Epithelial cell of prostate (primary cell): Measurements from ENCODE around the gene SND1.
"Not testable (repeated sequence)": the region's sequence is repeated elsewhere in the genome, so short reads cannot be mapped to it uniquely, and the experiment has no call there.

Experiments used
- DNase-seq: peaks from one replicate; pipeline ENCODE4 v3.0.0-alpha.2; 2011; ENCODE audit warnings: low read depth, low spot score
- H3K27ac ChIP-seq: fragments of 450-650 bp; 2 replicates; pipeline ENCODE4 v1.5.1; 2017; ENCODE audit warnings: mild to moderate bottlenecking

SND1 gene

DNA sequence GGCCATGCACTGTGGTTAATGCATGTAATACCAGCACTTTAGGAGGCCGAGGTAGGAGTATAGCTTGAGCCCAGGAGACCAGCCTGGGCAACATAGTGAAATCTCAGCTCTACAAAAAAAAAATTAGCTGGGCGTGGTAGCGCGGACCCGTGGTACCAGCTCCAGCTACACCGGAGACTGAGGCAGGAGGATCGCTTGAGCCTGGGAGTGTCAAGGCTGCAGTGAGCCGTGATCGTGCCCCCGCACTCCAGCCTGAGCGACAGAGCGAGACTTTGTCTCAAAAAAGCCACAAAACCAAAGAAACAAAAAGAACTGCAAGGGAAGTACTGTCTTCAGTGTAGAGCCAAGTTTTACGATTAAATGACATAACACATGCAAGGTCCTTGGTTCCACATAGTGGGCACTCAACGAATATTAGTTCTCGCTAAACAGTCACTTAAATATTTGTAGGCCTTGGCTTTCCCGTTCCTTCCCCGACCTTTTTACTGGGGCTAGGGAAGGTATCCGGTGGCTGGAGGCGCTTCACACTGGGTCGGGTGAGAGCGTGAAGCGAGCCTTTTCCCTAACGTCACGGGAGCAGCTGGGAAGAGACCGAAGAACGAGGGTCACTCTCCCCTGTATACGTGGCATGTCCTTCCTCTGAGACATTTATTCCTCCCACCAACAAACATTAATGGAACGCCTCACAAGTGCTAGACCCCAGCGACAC, 993 bp upstream of the SND1 start:
- peak overlapping the region; percentile 74 for H3K27ac ChIP-seq
- no peak for DNase-seq

DNA sequence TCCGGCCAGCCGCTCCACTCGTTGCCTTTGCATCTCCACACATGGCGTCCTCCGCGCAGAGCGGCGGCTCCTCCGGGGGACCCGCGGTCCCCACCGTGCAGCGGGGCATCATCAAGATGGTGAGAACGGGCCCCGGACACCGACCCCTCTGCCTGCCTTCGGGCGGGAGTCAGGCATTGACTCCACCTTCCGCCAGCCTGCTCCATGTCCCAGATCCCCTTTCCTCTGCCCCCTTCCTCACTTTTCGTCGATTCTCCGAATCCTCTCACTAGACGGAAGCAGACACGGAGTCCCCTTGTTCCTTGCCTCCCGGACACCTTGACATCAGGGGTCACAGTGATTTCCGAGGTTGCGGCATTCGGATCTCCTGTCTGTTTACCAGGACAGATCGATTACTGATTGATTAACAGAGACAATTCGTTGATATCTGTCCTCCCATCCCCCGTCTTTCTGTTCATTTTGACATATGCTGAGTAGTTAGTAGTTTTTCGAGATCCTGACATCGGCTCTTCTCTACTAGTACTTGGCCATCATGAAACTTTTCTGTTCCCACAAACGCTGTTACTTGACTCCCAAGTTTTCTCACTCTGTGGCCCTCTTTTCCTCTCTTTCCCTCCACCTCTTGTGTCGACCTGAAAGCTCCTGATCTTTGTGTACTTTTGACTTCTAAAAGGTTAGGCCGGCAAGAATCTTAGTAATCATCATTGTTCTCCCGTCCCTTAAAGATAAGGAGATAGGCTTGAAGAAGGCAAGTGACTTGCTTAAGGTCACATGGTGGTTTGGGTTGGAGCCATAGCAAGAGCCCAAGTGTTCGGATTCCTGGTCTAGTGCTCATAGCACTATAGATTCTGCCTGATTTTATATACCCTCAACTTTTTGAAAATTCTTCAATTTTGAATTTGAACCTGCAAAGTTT, 597 bp downstream of the SND1 start:
- H3K27ac ChIP-seq, result peak overlapping the region; percentile 74
- DNase-seq, result no peak

DNA sequence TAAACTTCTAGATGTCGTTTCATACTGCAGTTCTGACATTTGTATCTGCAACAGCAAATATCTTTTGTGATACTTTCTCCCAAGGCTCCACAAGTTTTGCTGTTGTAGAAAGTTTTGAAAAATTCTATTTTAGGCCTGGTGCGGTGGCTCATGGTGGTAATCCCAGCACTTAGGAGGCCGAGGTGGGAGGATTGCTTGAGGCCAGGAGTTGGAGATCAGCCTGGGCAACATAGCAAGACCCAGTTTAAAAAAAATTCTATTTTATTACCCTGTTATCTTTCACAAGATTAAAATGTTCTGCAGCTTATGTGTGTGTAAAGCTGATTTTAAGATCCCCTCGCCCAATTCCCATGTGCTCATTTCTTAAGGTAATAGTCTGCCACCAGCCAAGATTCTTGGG, 1.4 kb downstream of the SND1 start:
- H3K27ac ChIP-seq, result no peak overlapping the region
- no peak for DNase-seq

DNA sequence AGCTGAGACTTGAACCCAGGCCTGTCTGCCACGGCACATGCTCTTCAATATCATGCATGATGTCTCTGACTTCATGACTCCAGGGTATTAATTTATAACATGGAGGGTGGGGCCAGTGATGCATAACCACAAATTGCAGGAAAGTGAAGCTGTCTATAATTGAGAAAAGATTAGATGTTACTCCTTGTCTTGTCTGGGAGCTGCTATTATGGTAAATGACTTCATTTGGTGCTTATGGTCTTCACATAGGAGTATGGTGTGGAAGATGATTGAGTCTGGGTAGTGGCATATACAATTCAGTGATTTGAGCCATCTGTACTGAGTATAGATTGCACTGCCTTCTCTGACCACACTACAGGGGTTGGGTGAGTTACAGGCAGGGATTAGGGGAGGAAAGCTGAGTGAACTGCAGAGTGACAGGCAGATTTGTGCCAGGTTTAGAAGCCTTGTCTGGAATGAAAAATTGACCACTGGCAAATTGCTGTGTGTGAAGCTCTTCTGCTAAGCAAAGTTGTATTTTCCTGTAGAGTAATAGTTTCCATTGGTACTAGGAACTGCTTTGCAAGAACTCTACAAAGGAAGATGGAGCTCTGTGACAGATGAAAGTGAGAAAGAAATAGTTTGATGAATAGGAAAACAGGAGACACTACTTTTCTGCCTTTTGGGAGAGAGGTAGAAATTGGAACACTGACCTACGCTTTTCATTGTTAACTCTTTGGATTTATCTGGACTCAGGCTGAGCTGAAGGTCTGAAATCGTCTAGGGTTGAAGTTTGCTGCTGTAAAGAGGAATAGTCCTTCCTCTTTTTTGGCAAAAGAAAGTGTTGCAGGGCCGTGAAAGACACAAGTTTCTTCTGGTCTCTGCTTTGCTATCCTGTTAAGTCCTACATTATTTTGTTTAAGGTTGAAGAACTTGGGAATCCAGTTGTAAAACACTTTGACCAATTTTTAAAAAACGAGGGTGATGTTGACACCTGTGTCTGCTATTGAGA, 2.7 kb downstream of the SND1 start:
- no peak for DNase-seq
- no peak overlapping the region for H3K27ac ChIP-seq

DNA sequence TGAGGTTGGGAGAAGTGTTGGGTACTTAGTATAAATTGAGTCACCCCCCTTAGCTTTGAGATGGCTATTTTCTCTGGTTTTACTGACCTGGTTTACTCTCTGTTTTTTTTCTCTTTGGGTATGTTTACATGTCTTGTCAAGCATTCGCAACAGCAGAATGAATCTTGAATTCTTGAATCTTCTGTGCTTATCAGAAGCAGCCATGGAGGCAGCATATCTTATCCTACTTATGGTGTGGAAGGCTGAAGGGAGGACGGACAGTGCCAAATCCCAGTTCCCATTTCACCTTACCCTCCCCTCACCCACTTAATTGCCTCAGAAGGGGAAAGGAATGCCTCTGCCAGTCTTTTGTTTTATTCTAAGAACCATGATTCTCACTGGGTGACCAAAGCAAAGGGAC, 3.7 kb downstream of the SND1 start:
- no peak for DNase-seq
- H3K27ac ChIP-seq, result no peak overlapping the region

DNA sequence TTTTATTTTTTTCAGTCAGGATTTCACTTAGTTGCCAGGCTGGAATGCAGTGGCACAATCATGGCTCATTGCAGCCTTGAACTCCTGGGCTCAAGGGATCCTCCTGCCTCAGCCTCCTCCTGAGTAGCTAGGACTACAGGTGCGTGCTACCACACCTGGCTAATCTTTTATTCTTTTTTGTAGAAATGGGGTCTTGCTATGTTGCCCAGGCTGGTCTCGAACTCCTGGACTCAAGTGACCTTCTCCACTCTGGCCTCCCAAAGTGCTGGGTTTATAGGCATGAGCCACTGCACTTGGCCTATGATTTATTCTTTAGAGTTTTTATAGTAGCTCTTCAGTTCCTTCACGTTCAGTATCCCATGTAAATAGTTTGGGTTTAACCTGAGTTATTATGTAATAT, 5.5 kb downstream of the SND1 start:
- H3K27ac ChIP-seq, result no peak overlapping the region

DNA sequence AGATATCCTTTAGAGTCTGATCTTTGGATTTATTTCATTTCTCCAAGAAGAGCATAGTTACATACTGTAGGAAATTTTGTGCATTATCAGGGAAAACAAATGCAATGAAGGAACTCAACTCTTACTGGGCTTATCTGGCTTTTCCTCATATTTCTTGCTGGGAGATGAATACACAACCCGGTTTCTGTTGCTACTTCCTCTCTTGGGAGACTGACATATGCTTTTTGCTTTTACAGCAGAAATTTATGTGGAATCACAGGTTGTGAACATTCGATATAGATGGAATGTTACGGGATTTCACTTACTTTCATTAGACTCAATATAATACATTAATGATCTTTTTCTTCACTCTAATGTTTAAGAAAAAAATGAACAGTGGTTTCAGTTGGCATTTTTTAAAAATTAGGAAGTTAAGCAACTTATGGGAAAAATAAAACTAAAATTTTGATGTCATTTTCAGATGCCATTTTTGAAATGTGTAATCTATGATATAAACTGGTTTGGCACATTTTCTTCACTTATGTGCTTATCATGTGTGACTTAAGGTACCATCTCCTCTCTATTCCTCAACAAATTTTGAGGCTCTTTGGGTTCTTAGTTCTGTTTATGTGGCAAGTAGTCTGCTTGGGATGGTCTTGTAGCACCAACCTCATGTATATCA, 7.1 kb downstream of the SND1 start:
- H3K27ac ChIP-seq, result no peak overlapping the region
- no peak for DNase-seq

More for the DNA sequence above, 5.5 kb downstream of the SND1 start:
- DNase-seq, result no peak

DNA sequence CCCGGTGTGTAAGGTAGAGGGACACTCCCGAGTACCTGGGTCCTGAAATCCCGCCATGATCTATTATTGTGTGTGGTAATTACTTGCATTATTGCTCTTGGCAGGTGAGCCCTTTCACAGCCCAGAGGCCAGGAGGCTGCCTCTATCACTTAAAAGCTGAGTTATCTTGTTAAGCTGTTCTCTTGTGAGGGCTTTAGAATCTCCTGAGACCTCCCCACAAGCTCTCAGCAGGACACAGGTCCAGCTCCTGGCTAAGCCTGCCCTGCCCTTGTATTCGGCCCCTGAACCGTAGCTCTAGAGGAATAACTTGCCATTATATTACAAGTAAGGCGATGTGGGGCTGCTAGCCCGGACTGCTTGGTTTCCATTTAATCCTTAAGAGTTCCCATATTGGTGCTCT, 13.9 kb downstream of the SND1 start:
- DNase-seq, result no peak
- H3K27ac ChIP-seq, result peak overlapping the region; percentile 79

DNA sequence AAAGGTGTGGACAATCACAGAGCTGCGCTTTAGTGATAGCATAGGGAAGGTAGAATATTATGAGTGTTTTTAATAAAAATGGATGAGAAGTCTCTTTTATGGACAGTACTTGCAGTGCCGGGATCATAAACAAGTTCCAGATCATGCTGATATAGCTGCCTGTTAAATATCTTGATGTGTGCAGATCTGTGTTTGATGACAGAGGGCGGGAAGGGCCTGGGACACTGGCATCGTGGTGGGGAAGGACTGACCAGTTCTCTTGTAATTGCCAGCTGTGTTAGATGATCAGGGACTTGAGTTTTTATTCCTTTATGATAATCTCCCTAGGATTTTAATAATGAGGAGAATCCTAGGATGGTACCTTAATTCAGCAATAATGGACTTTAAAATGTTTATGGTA, 14.6 kb downstream of the SND1 start:
- DNase-seq, result no peak
- peak overlapping the region; percentile 79 for H3K27ac ChIP-seq

DNA sequence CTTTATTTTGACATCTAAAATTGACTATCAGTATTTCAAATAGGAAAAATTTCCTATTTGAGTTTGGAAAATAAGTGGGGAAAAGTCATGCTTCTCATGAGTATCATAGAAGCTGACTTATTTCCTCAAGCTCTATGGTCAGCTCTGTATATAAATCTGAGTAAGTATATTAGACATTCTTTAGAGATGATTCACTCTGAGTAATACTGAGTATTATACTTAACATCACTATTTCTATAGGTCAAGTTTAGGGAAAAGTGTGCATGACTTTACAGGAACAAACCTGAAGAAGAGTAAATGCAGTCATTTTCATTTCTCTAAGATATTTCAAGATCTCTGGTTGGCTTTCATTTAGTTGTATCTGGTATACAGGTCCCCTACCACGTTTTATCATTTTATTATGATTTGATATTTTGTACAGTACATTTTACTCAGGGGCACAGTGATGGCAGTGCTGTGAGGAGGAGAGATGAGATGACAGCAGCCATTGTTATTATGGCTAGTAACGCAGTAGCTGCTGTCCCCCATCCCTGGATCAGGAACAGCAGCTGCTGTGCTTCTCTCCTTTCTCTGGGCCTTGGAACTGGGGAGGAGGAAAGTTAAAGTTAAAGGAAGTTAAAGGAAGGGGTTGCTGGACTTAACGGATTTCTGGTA, 15.2 kb downstream of the SND1 start:
- H3K27ac ChIP-seq, result peak overlapping the region; percentile 79
- peak; percentile 31 for DNase-seq

DNA sequence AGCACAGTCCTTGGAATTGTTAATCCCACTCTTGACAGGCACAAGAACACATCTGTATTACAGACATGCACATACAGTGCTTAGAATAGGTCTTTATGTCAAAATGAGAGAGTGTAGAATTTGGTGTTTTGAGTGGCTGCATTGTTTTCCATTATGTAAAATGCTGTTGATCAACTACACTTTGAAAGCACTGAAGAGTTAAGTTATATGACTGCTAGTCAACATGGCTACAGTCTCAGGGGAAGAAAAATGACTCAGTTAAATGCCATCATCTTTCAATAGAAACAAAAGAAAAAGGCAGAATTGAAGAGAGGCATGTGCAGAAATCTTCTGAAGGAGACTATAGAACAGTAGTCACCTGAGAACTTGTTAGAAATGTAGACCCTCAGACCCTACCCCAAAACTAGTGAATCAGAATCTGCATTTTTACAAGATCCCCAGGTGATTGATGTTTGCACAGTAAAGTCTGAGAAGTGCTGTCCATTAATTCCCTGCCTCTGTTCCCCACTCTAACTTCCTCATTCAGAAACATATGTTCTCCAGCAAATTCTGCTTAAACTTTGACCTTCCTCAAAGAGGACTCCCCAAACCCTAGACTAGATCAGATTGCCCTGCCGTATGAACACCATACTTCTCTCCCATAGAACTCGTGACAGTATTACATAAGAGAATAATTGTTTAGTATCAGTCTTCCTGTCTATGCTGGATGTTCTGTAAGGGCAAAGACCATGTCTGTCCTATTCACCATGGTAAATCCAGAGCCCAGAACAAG, 16.0 kb downstream of the SND1 start:
- peak overlapping the region; percentile 79 for H3K27ac ChIP-seq
- DNase-seq, result no peak

DNA sequence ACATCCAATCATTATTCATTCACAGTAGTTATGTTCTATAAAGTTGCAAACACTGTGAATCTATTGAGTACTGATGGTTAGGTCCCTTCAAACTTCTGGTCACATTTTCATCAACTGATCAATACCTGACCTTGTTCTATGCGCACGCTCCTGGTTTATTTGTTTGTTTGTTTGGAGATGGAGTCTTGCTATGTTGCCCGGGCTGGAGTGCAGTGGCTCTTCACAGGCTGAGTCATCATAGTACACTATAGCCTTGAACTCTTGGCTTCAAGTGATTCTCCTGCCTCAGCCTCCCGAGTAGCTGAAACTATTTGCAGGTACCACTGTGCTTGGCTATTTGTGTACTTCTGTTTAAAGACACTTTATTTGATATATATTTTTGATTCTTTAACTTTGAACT, 19.3 kb downstream of the SND1 start:
- H3K27ac ChIP-seq, result no peak overlapping the region
- no peak for DNase-seq

DNA sequence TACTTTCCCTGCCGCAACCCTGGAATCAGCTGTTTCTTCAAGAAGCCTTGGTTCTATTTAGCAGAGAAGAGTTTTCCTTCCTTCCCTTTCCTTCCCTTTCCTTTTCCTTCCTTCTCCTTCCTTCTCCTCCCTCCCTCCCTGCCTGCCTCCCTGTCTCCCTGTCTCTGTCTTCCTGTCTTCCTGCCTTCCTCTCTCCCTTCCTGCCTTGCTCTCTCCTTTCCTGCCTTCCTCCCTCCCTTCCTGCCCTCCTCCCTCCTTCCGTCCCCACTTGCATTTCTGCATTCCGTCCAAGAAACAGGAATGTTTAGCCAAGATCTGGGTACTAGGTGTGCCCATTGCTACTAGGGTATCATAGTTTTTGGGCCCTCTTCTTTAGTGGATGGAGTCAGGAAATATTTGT, 21.9 kb downstream of the SND1 start:
- H3K27ac ChIP-seq, result peak overlapping the region; percentile 23
- no peak for DNase-seq

DNA sequence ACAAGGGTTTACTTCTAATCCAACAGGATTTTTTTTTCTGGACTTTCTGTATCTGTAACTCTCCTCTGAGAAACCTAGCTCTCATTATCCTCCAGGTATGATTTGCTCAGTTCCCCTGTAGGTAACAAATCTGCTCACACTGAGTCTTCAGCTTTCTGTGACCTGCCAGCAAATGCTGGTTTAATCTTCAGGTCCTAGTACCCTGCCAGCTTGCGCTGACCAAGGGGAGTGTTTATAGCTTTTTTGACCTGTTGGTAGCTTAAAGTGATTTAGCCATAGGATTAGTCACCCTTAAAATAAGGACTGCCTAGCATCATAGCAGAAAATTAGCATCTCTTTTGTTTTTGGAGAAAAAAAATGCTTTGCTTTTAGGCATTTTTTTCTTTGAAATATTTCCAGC, 22.4 kb downstream of the SND1 start:
- peak overlapping the region; percentile 23 for H3K27ac ChIP-seq
- DNase-seq, result no peak

DNA sequence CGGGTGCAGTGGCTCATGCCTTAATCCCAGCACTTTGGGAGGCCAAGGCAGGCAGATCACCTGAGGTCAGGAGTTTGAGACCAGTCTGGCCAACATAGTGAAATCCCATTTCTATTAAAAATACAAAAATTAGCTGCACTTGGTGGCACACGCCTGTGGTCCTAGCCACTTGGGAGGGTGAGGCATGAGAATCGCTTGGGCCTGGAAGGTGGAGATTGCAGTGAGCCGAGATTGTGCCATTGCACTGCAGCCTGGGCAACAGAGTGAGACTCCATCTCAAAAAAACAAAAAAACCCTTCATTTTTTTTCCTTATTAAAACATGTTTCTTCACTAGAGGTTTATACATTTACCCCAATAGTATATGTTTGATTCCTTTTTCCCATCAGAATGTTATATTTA, 22.9 kb downstream of the SND1 start:
- not testable (repeated sequence) for DNase-seq, H3K27ac ChIP-seq

DNA sequence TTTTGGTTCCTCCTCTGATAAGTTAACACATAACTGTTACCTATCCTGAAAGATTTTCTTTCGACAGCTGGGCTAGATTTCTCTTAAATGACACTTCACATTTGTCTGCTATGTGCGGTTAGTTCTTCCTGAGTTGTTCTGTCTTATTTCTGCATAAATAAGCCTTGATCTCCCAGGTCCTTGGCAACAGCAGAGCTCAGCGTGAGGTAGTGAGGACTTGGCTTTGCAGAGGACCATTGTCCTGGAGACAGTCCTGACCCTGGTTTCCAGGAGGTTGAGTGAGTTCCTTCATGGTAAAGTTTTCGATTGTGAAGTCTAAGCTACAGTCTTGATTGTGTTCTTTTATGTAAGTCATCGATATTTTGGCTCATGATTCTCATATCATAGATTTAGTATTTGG, 23.7 kb downstream of the SND1 start:
- H3K27ac ChIP-seq, result no peak overlapping the region

DNA sequence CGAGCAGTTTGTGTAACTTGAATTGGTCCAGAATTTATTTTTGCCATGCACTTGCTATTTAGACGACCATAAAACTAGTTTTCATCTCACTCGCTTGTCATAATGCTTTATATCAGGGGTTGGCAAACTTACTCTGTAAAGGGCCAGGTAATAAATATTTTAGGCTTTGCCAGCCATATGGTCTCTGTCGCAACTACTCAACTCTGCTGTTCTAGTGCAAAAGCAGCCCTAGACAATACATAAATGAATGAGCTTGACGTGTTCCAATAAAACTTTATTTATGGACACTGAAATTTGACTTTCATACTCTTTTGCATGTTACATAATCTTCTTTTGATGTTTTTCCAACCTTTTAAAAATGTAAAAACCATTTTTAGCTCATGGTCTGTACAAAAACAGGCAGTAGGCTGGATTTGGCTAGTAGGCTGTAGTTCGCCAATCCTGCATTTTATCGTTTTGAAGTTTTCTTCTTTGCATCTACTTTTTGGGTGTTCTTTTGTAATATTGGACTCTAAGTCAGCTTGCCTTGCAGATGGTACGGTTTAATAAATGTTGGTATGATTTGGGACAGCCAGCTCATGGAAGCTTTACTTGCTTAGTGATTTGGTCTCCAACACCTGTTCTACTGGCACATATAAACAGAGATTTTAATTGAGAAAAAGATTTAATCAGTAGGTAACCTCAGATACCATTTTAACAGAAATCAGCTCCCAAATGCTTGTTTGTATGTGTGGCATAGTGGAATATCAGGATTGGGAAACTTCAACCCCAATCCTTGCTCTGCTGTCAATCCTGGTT, 25.6 kb downstream of the SND1 start:
- DNase-seq, result no peak
- no peak overlapping the region for H3K27ac ChIP-seq

More for the DNA sequence above, 23.7 kb downstream of the SND1 start:
- DNase-seq, result no peak

DNA sequence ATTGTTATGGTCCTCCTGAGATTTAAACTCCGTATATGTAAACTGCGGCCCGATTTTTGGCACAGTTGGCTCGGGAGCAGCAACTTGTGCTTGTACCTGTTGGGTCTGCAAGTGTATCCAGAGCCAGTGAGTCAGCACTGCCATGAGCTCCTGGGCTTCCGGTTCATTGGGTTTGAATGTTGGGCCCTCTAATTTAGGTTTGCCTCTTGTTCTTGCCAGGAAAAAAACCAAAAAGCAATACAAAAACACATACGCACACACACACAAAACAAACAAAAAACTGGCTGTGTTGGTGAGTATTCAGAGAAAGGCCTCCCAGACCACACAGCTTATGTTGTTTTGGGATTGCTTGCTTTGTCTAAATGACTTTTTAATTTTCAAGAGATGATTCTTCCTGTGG, 26.3 kb downstream of the SND1 start:
- H3K27ac ChIP-seq, result no peak overlapping the region
- no peak for DNase-seq
